CD8-positive, alpha-beta memory T cell (primary cell): ENCODE measurements around the gene ICA1. TPM values are rescaled to one million over a fixed set of nuclear protein-coding genes. Genes with fewer than 3 reads are reported as not detected.

Source experiments
- CTCF ChIA-PET: fragments of 350-600 bp; sonication (Branson Sonifier 250); formaldehyde crosslinking; loops from one replicate; lab custom pipeline; 2021; ENCODE audit warnings: antibody characterized with exemption; lab: Charles Lee
- POLR2A ChIA-PET: fragments of 350-600 bp; sonication (Branson Sonifier 250); formaldehyde crosslinking; loops from one replicate; lab custom pipeline; 2021; ENCODE audit warnings: antibody characterized with exemption; lab: Charles Lee
- DNase-seq, 5 donors: peaks; one replicate each; pipeline versions ENCODE4 v3.0.0 to v3.0.0-alpha.2; 2020 to 2022; ENCODE audit warnings: mixed read lengths in 1 of 5
- H3K27ac ChIP-seq: one replicate; pipeline ENCODE4 v1.7.0; 2013; ENCODE audit warnings: low read depth, mild to moderate bottlenecking, low read length, moderate library complexity
- H3K27me3 ChIP-seq: 2 replicates; pipeline ENCODE4 v1.7.0; 2013; ENCODE audit warnings: low read length, mild to moderate bottlenecking; ENCODE audit not compliant: insufficient read depth, poor library complexity, severe bottlenecking
- H3K36me3 ChIP-seq: 2 replicates; pipeline ENCODE4 v1.7.0; 2013; ENCODE audit warnings: mild to moderate bottlenecking, low read length, moderate library complexity; ENCODE audit not compliant: insufficient read depth
- H3K4me1 ChIP-seq: 2 replicates; pipeline ENCODE4 v1.7.0; 2013; ENCODE audit warnings: mild to moderate bottlenecking, low read length, moderate library complexity; ENCODE audit not compliant: insufficient read depth
- H3K4me3 ChIP-seq: 2 replicates; pipeline ENCODE4 v1.7.0; 2013; ENCODE audit warnings: mild to moderate bottlenecking, low read length
- H3K9me3 ChIP-seq: 2 replicates; pipeline ENCODE4 v1.7.0; 2013; ENCODE audit warnings: mild to moderate bottlenecking, low read length
- H3K27ac Mint-ChIP-seq, 8 donors: one replicate each; pipeline ENCODE4 v1.8.0; 2020 to 2021; ENCODE audit warnings: mixed read lengths in 8 of 8, mild to moderate bottlenecking in 6 of 8, inconsistent platforms in 3 of 8, moderate library complexity in 3 of 8
- H3K27me3 Mint-ChIP-seq, 2 donors: one replicate each; pipeline ENCODE4 v1.8.0; 2020 to 2021; ENCODE audit warnings: mixed read lengths in 2 of 2, mild to moderate bottlenecking in 1 of 2, moderate library complexity in 1 of 2
- H3K36me3 Mint-ChIP-seq, 3 donors: one replicate each; pipeline ENCODE4 v1.8.0; 2020 to 2021; ENCODE audit warnings: mixed read lengths in 3 of 3, inconsistent platforms in 1 of 3, mild to moderate bottlenecking in 1 of 3
- H3K4me1 Mint-ChIP-seq, 3 donors: one replicate each; pipeline ENCODE4 v1.8.0; 2020 to 2021; ENCODE audit warnings: mixed read lengths in 3 of 3, inconsistent platforms in 1 of 3, mild to moderate bottlenecking in 1 of 3
- H3K4me3 Mint-ChIP-seq, 7 donors: one replicate each; pipeline ENCODE4 v1.8.0; 2020 to 2021; ENCODE audit warnings: mixed read lengths in 7 of 7, mild to moderate bottlenecking in 6 of 7, moderate library complexity in 4 of 7, inconsistent platforms in 2 of 7
- H3K9me3 Mint-ChIP-seq, 5 donors: one replicate each; pipeline ENCODE4 v1.8.0; 2020 to 2022; ENCODE audit warnings: mixed read lengths in 5 of 5, mild to moderate bottlenecking in 3 of 5, moderate library complexity in 2 of 5, inconsistent platforms in 1 of 5
- polyA plus RNA-seq: library from polyadenylated mRNA; unstranded; fragments of 300-500 nt; fragmentation: Illumina TruSeq; gene quantifications from one replicate; pipeline ENCODE4 v1.2.3, GENCODE V29; 2021
- total RNA-seq, 2 experiments: library from RNA; stranded (reverse); gene quantifications; one replicate each; pipeline ENCODE4 v1.2.3, GENCODE V29; 2021

The ICA1 gene
- total and polyA plus RNA-seq, 3 experiments from 2014 or later = 0.33 to 3.3 (median 0.46) TPM

DNA sequence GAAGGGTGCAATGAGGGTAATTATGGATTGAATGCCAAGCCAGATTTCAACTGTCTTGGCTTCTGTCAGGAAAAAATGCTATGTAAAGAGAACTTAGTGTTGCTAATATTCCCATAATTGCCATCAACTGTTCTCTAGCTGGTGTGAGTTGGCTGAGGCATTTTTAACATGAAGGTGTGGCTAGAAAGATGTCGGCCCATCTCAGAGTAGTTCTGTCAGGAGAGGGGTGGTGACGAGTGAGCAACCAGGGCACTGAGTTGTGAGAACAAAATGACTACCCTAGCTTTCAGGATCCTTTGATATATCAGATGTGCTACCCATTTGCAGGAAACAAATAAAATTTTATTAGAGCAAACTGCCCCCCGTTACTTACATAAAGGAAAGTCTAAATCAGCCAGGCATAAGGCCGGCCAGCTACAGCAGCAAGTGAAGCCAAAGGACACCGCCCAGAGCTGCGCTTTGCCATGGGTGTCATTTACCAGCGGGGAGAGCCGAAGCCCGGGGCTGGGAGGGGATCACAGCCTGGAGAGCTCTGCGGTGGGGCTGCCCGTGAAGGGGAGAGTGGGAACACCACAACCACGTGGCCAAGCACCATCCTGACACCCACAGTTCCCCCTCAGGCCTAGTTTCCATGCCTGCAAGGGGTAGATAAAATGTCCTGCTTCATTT lies 141.4 kb downstream of the ICA1 start:
- peak overlapping the region in 4 of 8 donors; percentile 30 to 73 (median 50) for H3K27ac Mint-ChIP-seq
- no peak overlapping the region for H3K27ac ChIP-seq
- no peak overlapping the region for H3K4me3 ChIP-seq
- H3K4me1 Mint-ChIP-seq = peaks cover 49 to 89% (median 81%) of the 10 kb centered on the region in 3 donors
- ChIA-PET CTCF (interaction anchor here (1.1 to 3.7 kb wide), 3 partner anchors 12 to 70 kb away, joined by 4 to 14 read pairs (median 6); no protein-coding TSS in a partner anchor), POLR2A (interaction anchor here (0.6 kb wide), 2 partner anchors 9 to 10 kb away, joined by 3 read pairs; no protein-coding TSS in a partner anchor)
- H3K36me3 Mint-ChIP-seq = no peaks in the 10 kb centered on the region
- H3K9me3 Mint-ChIP-seq = no peaks in the 10 kb centered on the region
- H3K4me3 Mint-ChIP-seq = peak overlapping the region in 1 of 7 donors; percentile 44
- DNase-seq = no peak
- peaks cover 45% of the 10 kb centered on the region for H3K4me1 ChIP-seq
- H3K36me3 ChIP-seq = no peaks in the 10 kb centered on the region
- H3K27me3 ChIP-seq = no peaks in the 10 kb centered on the region
- H3K27me3 Mint-ChIP-seq = no peaks in the 10 kb centered on the region
- no peaks in the 10 kb centered on the region for H3K9me3 ChIP-seq

DNA sequence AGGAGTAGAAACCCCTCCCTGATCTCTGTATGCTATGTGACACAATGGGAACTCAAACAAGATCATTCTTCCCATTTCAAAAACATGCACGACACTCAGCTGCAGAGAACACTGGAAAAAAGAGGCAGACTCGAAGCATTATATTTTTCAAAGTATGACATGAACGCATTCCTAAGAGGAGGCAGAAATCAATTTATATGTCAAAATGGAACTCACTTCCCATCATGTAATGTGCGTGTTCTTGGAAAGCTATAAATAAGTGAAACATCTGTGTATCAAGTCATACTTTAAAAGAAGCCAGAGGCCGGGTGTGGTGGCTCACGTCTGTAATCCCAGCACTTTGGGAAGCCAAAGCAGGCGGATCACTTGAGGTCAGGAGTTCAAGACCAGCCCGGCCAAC lies 142.7 kb downstream of the ICA1 start:
- Mint-ChIP-seq H3K36me3 (no peaks in the 10 kb centered on the region), H3K9me3 (no peaks in the 10 kb centered on the region), H3K27ac (no peak overlapping the region), H3K4me3 (no peak overlapping the region), H3K27me3 (no peaks in the 10 kb centered on the region), H3K4me1 (peaks cover 49 to 89% (median 81%) of the 10 kb centered on the region in 3 donors)
- no peaks in the 10 kb centered on the region for H3K36me3 ChIP-seq
- no peak for DNase-seq
- H3K27me3 ChIP-seq = no peaks in the 10 kb centered on the region
- H3K27ac ChIP-seq = no peak overlapping the region
- POLR2A ChIA-PET = no interaction called here
- no peaks in the 10 kb centered on the region for H3K9me3 ChIP-seq
- CTCF ChIA-PET = interaction anchor here (0.8 kb wide), 1 partner anchor 9 kb away, joined by 3 read pairs; no protein-coding TSS in a partner anchor
- H3K4me3 ChIP-seq = no peak overlapping the region
- H3K4me1 ChIP-seq = peaks cover 45% of the 10 kb centered on the region

DNA sequence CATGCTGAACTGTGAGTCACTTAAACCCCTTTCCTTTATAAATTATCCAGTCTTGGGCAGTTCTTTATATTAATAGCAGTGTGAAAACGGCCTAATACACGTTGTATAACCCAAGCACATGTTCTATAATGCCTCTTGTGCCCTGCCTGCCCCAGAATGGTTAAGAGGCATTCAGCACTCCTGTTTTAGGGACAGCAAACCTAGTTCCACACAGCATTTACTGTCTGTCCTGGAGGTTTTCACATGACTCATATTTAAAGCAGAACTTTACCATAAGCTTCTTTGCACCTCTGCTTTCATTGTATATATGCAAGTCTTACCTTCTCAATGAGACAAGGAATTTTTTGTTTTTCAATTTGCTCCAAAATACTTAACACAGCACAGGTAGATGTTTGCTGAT lies 144.8 kb downstream of the ICA1 start:
- no peak for DNase-seq
- no peak overlapping the region for H3K4me3 ChIP-seq
- no peaks in the 10 kb centered on the region for H3K27me3 ChIP-seq
- ChIA-PET CTCF (no interaction called here), POLR2A (no interaction called here)
- Mint-ChIP-seq H3K27ac (peak overlapping the region in 2 of 8 donors; percentile 75 to 82), H3K27me3 (no peaks in the 10 kb centered on the region), H3K4me3 (peak overlapping the region in 2 of 7 donors; percentile 7 to 20), H3K36me3 (no peaks in the 10 kb centered on the region), H3K4me1 (peaks cover 48 to 84% (median 81%) of the 10 kb centered on the region in 3 donors), H3K9me3 (no peaks in the 10 kb centered on the region)
- H3K4me1 ChIP-seq = peaks cover 37% of the 10 kb centered on the region
- H3K36me3 ChIP-seq = no peaks in the 10 kb centered on the region
- H3K9me3 ChIP-seq = no peaks in the 10 kb centered on the region
- H3K27ac ChIP-seq = no peak overlapping the region

DNA sequence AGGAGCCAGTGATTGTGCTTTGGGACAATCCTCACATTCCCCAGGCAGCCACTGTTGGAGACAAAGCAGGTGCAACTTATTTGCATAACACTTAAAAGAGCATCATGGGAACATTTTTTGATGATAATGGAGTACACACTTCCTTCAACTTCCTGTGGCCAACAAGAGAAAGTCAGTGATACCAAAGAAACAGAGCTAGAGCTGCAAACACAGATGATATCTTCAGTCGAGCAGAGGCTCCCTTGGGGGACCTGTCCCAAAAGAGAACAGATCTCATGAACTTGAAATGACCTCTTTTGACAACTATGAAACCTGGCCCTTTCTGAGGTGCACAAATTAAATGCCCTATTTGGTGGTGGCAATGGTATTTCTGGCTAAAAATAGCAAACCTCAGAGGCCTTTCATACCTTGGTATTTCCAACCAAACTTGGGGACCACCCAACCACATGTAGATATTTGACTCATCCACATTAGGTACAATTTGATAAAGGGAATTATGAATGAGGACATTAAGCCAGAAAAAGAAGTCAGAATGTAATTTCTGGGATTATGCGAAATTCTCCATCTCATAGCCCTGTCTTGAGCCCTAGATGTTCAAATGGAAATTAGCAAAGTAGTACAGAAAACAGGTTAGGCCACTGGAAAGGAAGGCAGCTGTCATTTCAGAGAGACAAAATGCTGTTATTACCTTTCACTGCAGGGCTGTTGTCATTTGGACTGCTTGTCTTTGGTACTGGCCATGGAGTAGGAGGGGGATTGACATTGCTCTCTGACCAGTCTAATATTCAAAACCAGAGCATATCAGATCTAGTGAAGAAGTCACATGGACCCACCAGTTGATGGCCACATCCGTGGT lies 146.2 kb downstream of the ICA1 start:
- no peaks in the 10 kb centered on the region for H3K9me3 ChIP-seq
- DNase-seq = no peak
- H3K4me3 Mint-ChIP-seq = peak overlapping the region in 4 of 7 donors; percentile 19 to 58 (median 38)
- no peaks in the 10 kb centered on the region for H3K36me3 Mint-ChIP-seq
- no peak overlapping the region for H3K27ac ChIP-seq
- H3K4me3 ChIP-seq = no peak overlapping the region
- H3K4me1 Mint-ChIP-seq = peaks cover 41 to 84% (median 67%) of the 10 kb centered on the region in 3 donors
- H3K36me3 ChIP-seq = no peaks in the 10 kb centered on the region
- H3K27me3 Mint-ChIP-seq = no peaks in the 10 kb centered on the region
- peak overlapping the region; percentile 45 to 90 (median 67) for H3K27ac Mint-ChIP-seq
- ChIA-PET POLR2A (interaction anchor here (1.0 to 1.4 kb wide), 2 partner anchors 10 to 16 kb away, joined by 3 to 4 read pairs; no protein-coding TSS in a partner anchor), CTCF (no interaction called here)
- H3K9me3 Mint-ChIP-seq = no peaks in the 10 kb centered on the region
- H3K4me1 ChIP-seq = peaks cover 34% of the 10 kb centered on the region
- H3K27me3 ChIP-seq = no peaks in the 10 kb centered on the region

DNA sequence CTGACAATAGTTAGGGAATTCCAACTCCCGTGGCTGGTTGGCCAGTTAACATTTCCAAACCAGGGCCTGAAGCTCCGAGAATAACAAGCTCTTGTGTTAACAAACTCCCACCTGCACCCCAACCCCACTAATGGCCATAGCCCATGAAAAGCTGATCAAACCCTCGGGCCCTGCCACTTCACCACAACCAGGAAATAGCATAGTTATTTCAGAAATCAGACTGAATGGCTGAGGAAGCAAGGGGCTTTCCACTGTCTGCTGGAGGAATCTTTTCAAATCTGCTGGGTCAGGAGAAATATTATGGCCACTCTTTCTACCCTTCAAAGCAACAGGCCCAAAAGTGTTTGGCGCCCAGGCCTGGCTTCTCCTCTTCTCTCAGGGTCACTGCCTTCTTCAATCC lies 147.8 kb downstream of the ICA1 start:
- CTCF ChIA-PET = interaction anchor here (0.8 to 2.2 kb wide), 2 partner anchors 11 to 80 kb away, joined by 3 to 6 read pairs; no protein-coding TSS in a partner anchor
- no peaks in the 10 kb centered on the region for H3K36me3 Mint-ChIP-seq
- Histone ChIP-seq H3K9me3 (no peaks in the 10 kb centered on the region), H3K4me3 (no peak overlapping the region), H3K27me3 (no peaks in the 10 kb centered on the region), H3K36me3 (no peaks in the 10 kb centered on the region), H3K27ac (no peak overlapping the region), H3K4me1 (peaks cover 34% of the 10 kb centered on the region)
- POLR2A ChIA-PET = interaction anchor here (1.0 kb wide), 1 partner anchor 144 kb away, joined by 3 read pairs; no protein-coding TSS in a partner anchor
- H3K4me1 Mint-ChIP-seq = peaks cover 36 to 75% (median 54%) of the 10 kb centered on the region in 3 donors
- H3K9me3 Mint-ChIP-seq = no peaks in the 10 kb centered on the region
- no peaks in the 10 kb centered on the region for H3K27me3 Mint-ChIP-seq
- H3K27ac Mint-ChIP-seq = peak overlapping the region in 5 of 8 donors; percentile 54 to 84 (median 66)
- DNase-seq = no peak
- peak overlapping the region in 4 of 7 donors; percentile 1 to 23 (median 4) for H3K4me3 Mint-ChIP-seq

DNA sequence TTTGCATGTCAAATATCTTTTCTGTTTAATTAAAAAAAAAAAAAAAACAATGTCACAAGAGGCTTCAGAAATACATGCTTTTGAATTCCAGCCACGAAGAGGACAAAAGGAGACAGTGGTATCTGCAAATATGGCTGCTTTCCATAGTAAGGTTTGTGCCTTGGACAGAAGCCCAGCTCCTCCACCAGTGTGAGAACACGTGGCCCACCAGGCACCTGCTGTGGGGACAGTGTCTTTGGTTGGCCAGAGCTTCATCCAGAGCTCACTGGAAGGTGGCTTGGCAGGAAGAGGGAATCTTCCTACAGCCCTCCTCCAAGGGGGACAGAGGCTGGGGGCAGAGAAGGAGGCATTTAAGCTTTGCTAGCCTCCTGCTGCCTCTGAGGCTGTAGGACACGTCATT lies 148.8 kb downstream of the ICA1 start:
- peak overlapping the region in 2 of 8 donors; percentile 47 to 55 for H3K27ac Mint-ChIP-seq
- ChIA-PET POLR2A (no interaction called here), CTCF (interaction anchor here (0.7 to 2.2 kb wide), 2 partner anchors 12 to 489 kb away, joined by 3 to 6 read pairs; no protein-coding TSS in a partner anchor)
- Histone ChIP-seq H3K4me3 (no peak overlapping the region), H3K27ac (no peak overlapping the region), H3K36me3 (no peaks in the 10 kb centered on the region), H3K9me3 (no peaks in the 10 kb centered on the region), H3K27me3 (no peaks in the 10 kb centered on the region), H3K4me1 (peaks cover 34% of the 10 kb centered on the region)
- no peaks in the 10 kb centered on the region for H3K27me3 Mint-ChIP-seq
- no peaks in the 10 kb centered on the region for H3K36me3 Mint-ChIP-seq
- no peaks in the 10 kb centered on the region for H3K9me3 Mint-ChIP-seq
- no peak overlapping the region for H3K4me3 Mint-ChIP-seq
- no peak for DNase-seq
- peaks cover 30 to 66% (median 46%) of the 10 kb centered on the region in 3 donors for H3K4me1 Mint-ChIP-seq

DNA sequence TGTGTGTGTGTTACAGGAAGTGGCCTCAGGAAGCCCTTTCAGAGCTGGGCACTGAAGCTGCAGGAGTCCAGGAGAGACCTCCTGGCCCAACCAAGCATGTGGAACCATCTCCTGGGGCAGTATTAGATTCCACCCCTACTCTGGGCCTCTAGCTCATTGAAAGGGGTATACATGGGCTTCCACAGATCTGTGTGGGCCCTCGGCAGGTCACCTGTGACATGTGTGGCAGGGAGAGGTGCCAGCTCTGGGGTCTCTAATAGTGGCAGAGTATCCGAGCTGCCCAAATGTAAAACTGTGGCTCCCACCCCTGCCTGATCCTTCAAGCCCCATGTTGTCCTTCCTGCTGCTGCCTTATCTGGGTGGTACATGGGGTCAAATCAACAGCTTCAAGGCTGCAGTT lies 149.3 kb downstream of the ICA1 start:
- Histone ChIP-seq H3K27me3 (no peaks in the 10 kb centered on the region), H3K9me3 (no peaks in the 10 kb centered on the region), H3K27ac (no peak overlapping the region), H3K4me3 (no peak overlapping the region), H3K4me1 (peaks cover 34% of the 10 kb centered on the region), H3K36me3 (no peaks in the 10 kb centered on the region)
- POLR2A ChIA-PET = no interaction called here
- H3K27ac Mint-ChIP-seq = no peak overlapping the region
- DNase-seq = no peak
- CTCF ChIA-PET = interaction anchor here (2.2 kb wide), 1 partner anchor 13 kb away, joined by 6 read pairs; no protein-coding TSS in a partner anchor
- no peaks in the 10 kb centered on the region for H3K36me3 Mint-ChIP-seq
- no peaks in the 10 kb centered on the region for H3K9me3 Mint-ChIP-seq
- no peaks in the 10 kb centered on the region for H3K27me3 Mint-ChIP-seq
- peaks cover 30 to 62% (median 41%) of the 10 kb centered on the region in 3 donors for H3K4me1 Mint-ChIP-seq
- no peak overlapping the region for H3K4me3 Mint-ChIP-seq
